Prostate gland (tissue), 2 donors: Measurements from ENCODE around the gene FBP1.

ENCODE experiments used
- POLR2A ChIP-seq: fragments of 450-650 bp; IDR thresholded peaks from one replicate; pipeline ENCODE4 v1.6.1; 2016; ENCODE audit warnings: antibody characterized with exemption, mild to moderate bottlenecking
- TF ChIP-seq, protein P1 (sequence below), 4 experiments: fragments of 200-600 bp in 2 of 4; fragments of 450-650 bp in 2 of 4; sonication (generic) in 2 of 4; IDR thresholded peaks; 1 replicate in 3 of 4; 2 replicates in 1 of 4; pipeline ENCODE4 v1.5.1; 2016 to 2019; ENCODE audit warnings: antibody characterized with exemption in 4 of 4, mild to moderate bottlenecking in 2 of 4, moderate library complexity in 2 of 4

DNA sequence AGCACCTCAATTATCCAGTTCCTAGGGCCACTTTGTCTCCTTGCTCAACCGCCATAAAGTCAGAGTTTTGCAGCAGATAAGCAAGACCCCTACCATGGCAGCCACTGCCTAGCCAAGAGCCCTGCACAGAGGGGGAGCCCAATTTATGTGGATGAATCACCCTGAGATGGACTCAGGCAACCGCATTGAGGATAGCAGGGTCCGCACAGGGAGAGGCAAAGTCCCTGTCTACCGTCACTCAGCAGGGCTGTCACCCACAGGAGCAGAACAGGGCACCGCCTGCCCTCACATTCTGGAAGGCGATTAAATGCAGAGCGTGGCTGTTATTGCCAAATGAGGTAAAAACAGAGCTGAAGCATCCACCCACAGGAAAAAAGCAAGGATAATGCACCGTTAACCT, 47.4 kb downstream of the FBP1 start:
- TF ChIP-seq, protein P1, sequence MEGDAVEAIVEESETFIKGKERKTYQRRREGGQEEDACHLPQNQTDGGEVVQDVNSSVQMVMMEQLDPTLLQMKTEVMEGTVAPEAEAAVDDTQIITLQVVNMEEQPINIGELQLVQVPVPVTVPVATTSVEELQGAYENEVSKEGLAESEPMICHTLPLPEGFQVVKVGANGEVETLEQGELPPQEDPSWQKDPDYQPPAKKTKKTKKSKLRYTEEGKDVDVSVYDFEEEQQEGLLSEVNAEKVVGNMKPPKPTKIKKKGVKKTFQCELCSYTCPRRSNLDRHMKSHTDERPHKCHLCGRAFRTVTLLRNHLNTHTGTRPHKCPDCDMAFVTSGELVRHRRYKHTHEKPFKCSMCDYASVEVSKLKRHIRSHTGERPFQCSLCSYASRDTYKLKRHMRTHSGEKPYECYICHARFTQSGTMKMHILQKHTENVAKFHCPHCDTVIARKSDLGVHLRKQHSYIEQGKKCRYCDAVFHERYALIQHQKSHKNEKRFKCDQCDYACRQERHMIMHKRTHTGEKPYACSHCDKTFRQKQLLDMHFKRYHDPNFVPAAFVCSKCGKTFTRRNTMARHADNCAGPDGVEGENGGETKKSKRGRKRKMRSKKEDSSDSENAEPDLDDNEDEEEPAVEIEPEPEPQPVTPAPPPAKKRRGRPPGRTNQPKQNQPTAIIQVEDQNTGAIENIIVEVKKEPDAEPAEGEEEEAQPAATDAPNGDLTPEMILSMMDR (IDR thresholded peaks at IDR 0.05): no peak
- TF ChIP-seq POLR2A: no peak
